Measurements from ENCODE around the gene COL6A3.

DNA sequence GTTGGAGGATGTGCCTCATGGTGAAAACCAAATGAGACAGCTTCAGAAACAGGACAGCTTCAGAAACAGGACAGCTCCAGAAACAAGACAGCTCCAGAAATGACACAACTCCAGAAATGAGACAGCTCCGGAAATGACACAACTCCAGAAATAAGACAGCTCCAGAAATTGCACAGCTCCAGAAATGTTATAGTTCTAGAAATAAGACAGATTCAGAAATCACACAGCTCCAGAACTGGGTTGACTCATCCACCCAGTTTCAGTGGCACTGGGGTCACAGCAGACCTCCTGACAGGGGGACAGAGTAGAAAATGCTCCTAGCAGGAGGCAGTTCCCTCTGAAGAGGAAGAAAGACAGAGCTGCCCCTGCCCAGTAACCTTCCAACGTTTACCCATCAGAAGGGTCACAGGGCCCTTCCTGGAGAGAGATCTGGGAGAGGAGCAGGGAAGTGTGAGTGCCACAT, 26.9 kb upstream of the COL6A3 start:
- TF ChIP-seq, protein P1, sequence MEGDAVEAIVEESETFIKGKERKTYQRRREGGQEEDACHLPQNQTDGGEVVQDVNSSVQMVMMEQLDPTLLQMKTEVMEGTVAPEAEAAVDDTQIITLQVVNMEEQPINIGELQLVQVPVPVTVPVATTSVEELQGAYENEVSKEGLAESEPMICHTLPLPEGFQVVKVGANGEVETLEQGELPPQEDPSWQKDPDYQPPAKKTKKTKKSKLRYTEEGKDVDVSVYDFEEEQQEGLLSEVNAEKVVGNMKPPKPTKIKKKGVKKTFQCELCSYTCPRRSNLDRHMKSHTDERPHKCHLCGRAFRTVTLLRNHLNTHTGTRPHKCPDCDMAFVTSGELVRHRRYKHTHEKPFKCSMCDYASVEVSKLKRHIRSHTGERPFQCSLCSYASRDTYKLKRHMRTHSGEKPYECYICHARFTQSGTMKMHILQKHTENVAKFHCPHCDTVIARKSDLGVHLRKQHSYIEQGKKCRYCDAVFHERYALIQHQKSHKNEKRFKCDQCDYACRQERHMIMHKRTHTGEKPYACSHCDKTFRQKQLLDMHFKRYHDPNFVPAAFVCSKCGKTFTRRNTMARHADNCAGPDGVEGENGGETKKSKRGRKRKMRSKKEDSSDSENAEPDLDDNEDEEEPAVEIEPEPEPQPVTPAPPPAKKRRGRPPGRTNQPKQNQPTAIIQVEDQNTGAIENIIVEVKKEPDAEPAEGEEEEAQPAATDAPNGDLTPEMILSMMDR (conservative IDR thresholded peaks at IDR 0.05; ENCODE audit: low read depth, low read length): no peak
- TF ChIP-seq EZH2 (IDR thresholded peaks at IDR 0.05; ENCODE audit: borderline replicate concordance, low read depth, low read length, poor library complexity, severe bottlenecking): no peak

Measured in A673 (cell line).